ENCODE data around the gene CHADL. TPM values are rescaled to one million over a fixed set of nuclear protein-coding genes. Genes with fewer than 3 reads are reported as not detected.
A peak's percentile ranks its signal among the peaks of the same experiment; 100 is the strongest.

Gene CHADL
- total RNA-seq, 1 donor: 1.1 TPM

GRCh38 chr22:41217553-41218157, 23.1 kb downstream of the CHADL start:
- Histone ChIP-seq H4K20me1 (ENCODE audit: insufficient read depth, low read length) (no peaks in the 10 kb centered on the region), H2AFZ (ENCODE audit: low read length) (peak overlapping the region; percentile 88), H3K4me3 (ENCODE audit: insufficient read depth, low read length) (peak overlapping the region; percentile 59), H3K9me3 (ENCODE audit: low read depth, low read length) (no peaks in the 10 kb centered on the region), H3K4me1 (ENCODE audit: insufficient read depth, low read length) (peaks cover 9% of the 10 kb centered on the region), H3K27me3 (ENCODE audit: insufficient read depth, low read length) (no peaks in the 10 kb centered on the region), H3K4me2 (ENCODE audit: insufficient read depth, low read length) (peak overlapping the region; percentile 79), H3K36me3 (ENCODE audit: insufficient read depth, low read length) (peaks cover 36% of the 10 kb centered on the region), H3K27ac (ENCODE audit: low read depth, low read length) (peak overlapping the region; percentile 72), H3K79me2 (ENCODE audit: insufficient read depth, low read length) (no peaks in the 10 kb centered on the region)
- TF ChIP-seq, protein P1, sequence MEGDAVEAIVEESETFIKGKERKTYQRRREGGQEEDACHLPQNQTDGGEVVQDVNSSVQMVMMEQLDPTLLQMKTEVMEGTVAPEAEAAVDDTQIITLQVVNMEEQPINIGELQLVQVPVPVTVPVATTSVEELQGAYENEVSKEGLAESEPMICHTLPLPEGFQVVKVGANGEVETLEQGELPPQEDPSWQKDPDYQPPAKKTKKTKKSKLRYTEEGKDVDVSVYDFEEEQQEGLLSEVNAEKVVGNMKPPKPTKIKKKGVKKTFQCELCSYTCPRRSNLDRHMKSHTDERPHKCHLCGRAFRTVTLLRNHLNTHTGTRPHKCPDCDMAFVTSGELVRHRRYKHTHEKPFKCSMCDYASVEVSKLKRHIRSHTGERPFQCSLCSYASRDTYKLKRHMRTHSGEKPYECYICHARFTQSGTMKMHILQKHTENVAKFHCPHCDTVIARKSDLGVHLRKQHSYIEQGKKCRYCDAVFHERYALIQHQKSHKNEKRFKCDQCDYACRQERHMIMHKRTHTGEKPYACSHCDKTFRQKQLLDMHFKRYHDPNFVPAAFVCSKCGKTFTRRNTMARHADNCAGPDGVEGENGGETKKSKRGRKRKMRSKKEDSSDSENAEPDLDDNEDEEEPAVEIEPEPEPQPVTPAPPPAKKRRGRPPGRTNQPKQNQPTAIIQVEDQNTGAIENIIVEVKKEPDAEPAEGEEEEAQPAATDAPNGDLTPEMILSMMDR (IDR thresholded peaks at IDR 0.05; ENCODE audit: extremely low read depth, low read depth, low read length): no peak
- DNase-seq (ENCODE audit: insufficient read length, low spot score, missing footprints): peak; percentile 91

DNA sequence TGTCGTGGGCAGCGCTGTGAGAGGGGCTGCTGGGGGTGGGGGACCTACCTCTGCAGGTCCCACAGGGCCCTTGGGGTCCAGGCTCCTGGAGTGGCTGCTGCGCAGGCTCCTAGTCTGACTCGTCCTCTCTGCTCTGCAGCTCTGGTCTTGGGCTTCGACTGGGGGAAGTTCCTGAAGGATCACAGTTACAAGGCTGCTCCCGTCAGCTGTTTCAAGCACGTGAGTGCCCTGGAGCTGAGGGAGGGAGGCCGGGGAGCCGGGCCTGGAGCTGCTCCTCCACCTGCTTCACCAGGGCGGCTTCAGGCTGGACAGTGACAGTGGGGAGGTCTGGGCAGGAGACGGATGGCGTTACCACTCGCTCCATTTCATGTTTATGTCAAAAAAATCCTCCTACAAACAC, 23.7 kb downstream of the CHADL start:
- Histone ChIP-seq H2AFZ (ENCODE audit: low read length) (peak overlapping the region; percentile 88), H3K79me2 (ENCODE audit: insufficient read depth, low read length) (no peaks in the 10 kb centered on the region), H3K27me3 (ENCODE audit: insufficient read depth, low read length) (no peaks in the 10 kb centered on the region), H3K9me3 (ENCODE audit: low read depth, low read length) (no peaks in the 10 kb centered on the region), H3K36me3 (ENCODE audit: insufficient read depth, low read length) (peaks cover 36% of the 10 kb centered on the region), H3K4me3 (ENCODE audit: insufficient read depth, low read length) (peak overlapping the region; percentile 59), H3K27ac (ENCODE audit: low read depth, low read length) (peak overlapping the region; percentile 72), H3K4me1 (ENCODE audit: insufficient read depth, low read length) (peaks cover 9% of the 10 kb centered on the region), H3K4me2 (ENCODE audit: insufficient read depth, low read length) (peak overlapping the region; percentile 79), H4K20me1 (ENCODE audit: insufficient read depth, low read length) (no peaks in the 10 kb centered on the region)
- TF ChIP-seq, protein P1 (IDR thresholded peaks at IDR 0.05; ENCODE audit: extremely low read depth, low read depth, low read length): no peak
- DNase-seq (ENCODE audit: insufficient read length, low spot score, missing footprints): peak; percentile 86

- Histone ChIP-seq H3K4me2 (ENCODE audit: insufficient read depth, low read length) (no peak overlapping the region), H2AFZ (ENCODE audit: low read length) (no peak overlapping the region), H3K79me2 (ENCODE audit: insufficient read depth, low read length) (no peaks in the 10 kb centered on the region), H3K9me3 (ENCODE audit: low read depth, low read length) (no peaks in the 10 kb centered on the region), H3K36me3 (ENCODE audit: insufficient read depth, low read length) (peaks cover 29% of the 10 kb centered on the region), H4K20me1 (ENCODE audit: insufficient read depth, low read length) (no peaks in the 10 kb centered on the region), H3K27ac (ENCODE audit: low read depth, low read length) (no peak overlapping the region), H3K4me3 (ENCODE audit: insufficient read depth, low read length) (no peak overlapping the region), H3K4me1 (ENCODE audit: insufficient read depth, low read length) (peaks cover 9% of the 10 kb centered on the region), H3K27me3 (ENCODE audit: insufficient read depth, low read length) (no peaks in the 10 kb centered on the region)
- TF ChIP-seq, protein P1 (IDR thresholded peaks at IDR 0.05; ENCODE audit: extremely low read depth, low read depth, low read length): no peak
- DNase-seq (ENCODE audit: insufficient read length, low spot score, missing footprints): no peak
Measured at GRCh38 chr22:41215926-41216325, 24.8 kb downstream of the CHADL start.

DNA sequence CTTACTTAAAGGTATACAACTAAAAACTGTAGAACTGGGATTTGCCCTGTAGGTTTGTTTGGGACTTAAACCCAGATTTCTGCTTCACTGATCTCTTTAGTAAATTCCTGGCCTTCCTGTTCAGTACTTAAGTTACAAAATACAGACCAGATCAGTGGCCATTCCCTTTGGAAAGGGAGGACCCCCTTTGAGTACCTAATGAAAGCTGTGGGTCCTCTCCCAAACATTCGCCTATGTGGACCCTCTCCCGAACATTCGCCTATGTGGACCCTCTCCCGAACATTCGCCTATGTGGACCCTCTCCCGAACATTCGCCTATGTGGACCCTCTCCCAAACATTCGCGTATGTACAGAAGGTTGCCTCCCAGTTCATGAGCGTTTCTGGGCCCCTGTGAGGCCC, 25.3 kb downstream of the CHADL start:
- Histone ChIP-seq H3K27ac (ENCODE audit: low read depth, low read length) (no peak overlapping the region), H3K4me2 (ENCODE audit: insufficient read depth, low read length) (no peak overlapping the region), H3K36me3 (ENCODE audit: insufficient read depth, low read length) (peaks cover 24% of the 10 kb centered on the region), H2AFZ (ENCODE audit: low read length) (no peak overlapping the region), H4K20me1 (ENCODE audit: insufficient read depth, low read length) (no peaks in the 10 kb centered on the region), H3K4me3 (ENCODE audit: insufficient read depth, low read length) (no peak overlapping the region), H3K4me1 (ENCODE audit: insufficient read depth, low read length) (peaks cover 9% of the 10 kb centered on the region), H3K9me3 (ENCODE audit: low read depth, low read length) (no peaks in the 10 kb centered on the region), H3K79me2 (ENCODE audit: insufficient read depth, low read length) (no peaks in the 10 kb centered on the region), H3K27me3 (ENCODE audit: insufficient read depth, low read length) (no peaks in the 10 kb centered on the region)
- DNase-seq (ENCODE audit: insufficient read length, low spot score, missing footprints): peak; percentile 9
- TF ChIP-seq, protein P1 (IDR thresholded peaks at IDR 0.05; ENCODE audit: extremely low read depth, low read depth, low read length): no peak
